Measurements from ENCODE around the gene IFI27L2. TPM values are rescaled to one million over a fixed set of nuclear protein-coding genes. Genes with fewer than 3 reads are reported as not detected.

IFI27L2 gene
- total and polyA plus RNA-seq, 8 donors, result 4.9 to 133 (median 43.3) TPM

GRCh38 chr14:94120667-94121340, 8.6 kb downstream of the IFI27L2 start:
- intact Hi-C loops (cut with DNase I; ENCODE audit: low total_unique reads), result no loop called here
- Histone ChIP-seq H3K27ac (no peak overlapping the region), H3K9me3 (peaks cover 0 to 20% (median 15%) of the 10 kb centered on the region in 4 donors), H3K4me1 (no peaks in the 10 kb centered on the region), H3K27me3 (no peaks in the 10 kb centered on the region), H3K4me3 (no peak overlapping the region), H3K36me3 (peaks cover 0 to 3% (median 0%) of the 10 kb centered on the region in 4 donors)
- TF ChIP-seq EP300 (IDR thresholded peaks at IDR 0.05) (no peak), CTCF (IDR thresholded peaks at IDR 0.05) (no peak), POLR2A (IDR thresholded peaks at IDR 0.05) (no peak), POLR2AphosphoS5 (IDR thresholded peaks at IDR 0.05) (no peak)
- peak in 1 of 2 donors; percentile 8 for DNase-seq
- 78 to 89% (median 84%) methylated on average over 5 of the region's 5 CpGs for WGBS, 5 donors

GRCh38 chr14:94119071-94119470, 10.3 kb downstream of the IFI27L2 start:
- no peaks in the 10 kb centered on the region for H3K27me3 ChIP-seq
- no peak for TF ChIP-seq EP300 (IDR thresholded peaks at IDR 0.05)
- no peak for TF ChIP-seq POLR2A (IDR thresholded peaks at IDR 0.05)
- no peak for TF ChIP-seq CTCF (IDR thresholded peaks at IDR 0.05)
- TF ChIP-seq POLR2AphosphoS5 (IDR thresholded peaks at IDR 0.05), result no peak
- DNase-seq, result peak in 1 of 2 donors; percentile 1
- no peak overlapping the region for H3K27ac ChIP-seq
- H3K36me3 ChIP-seq, result no peaks in the 10 kb centered on the region
- H3K4me1 ChIP-seq, result peaks cover 9 to 16% (median 14%) of the 10 kb centered on the region in 4 donors
- H3K4me3 ChIP-seq, result no peak overlapping the region
- intact Hi-C loops (cut with DNase I; ENCODE audit: low total_unique reads), result no loop called here
- H3K9me3 ChIP-seq, result peaks cover 0 to 20% (median 15%) of the 10 kb centered on the region in 4 donors

- Histone ChIP-seq H3K36me3 (no peaks in the 10 kb centered on the region), H3K4me3 (no peak overlapping the region), H3K27ac (no peak overlapping the region), H3K27me3 (no peaks in the 10 kb centered on the region), H3K4me1 (peaks cover 12 to 28% (median 25%) of the 10 kb centered on the region in 4 donors), H3K9me3 (peaks cover 0 to 20% (median 15%) of the 10 kb centered on the region in 4 donors)
- TF ChIP-seq POLR2AphosphoS5 (IDR thresholded peaks at IDR 0.05), result no peak
- no peak for TF ChIP-seq EP300 (IDR thresholded peaks at IDR 0.05)
- TF ChIP-seq CTCF (IDR thresholded peaks at IDR 0.05), result no peak
- TF ChIP-seq POLR2A (IDR thresholded peaks at IDR 0.05), result no peak
- 61 to 75% (median 72%) methylated on average over 9 of the region's 9 CpGs for WGBS, 5 donors
- peak in 1 of 2 donors; percentile 14 for DNase-seq
- intact Hi-C loops (cut with DNase I; ENCODE audit: low total_unique reads), result no loop called here
Observed at GRCh38 chr14:94117856-94118255, 11.5 kb downstream of the IFI27L2 start.

- Histone ChIP-seq H3K4me1 (peaks cover 14 to 31% (median 28%) of the 10 kb centered on the region in 4 donors), H3K36me3 (no peaks in the 10 kb centered on the region), H3K4me3 (no peak overlapping the region), H3K27ac (no peak overlapping the region), H3K9me3 (peaks cover 0 to 20% (median 15%) of the 10 kb centered on the region in 4 donors), H3K27me3 (no peaks in the 10 kb centered on the region)
- intact Hi-C loops (cut with DNase I; ENCODE audit: low total_unique reads), result no loop called here
- 82 to 89% (median 84%) methylated on average over 6 to 10 of the region's 10 CpGs for WGBS, 5 donors
- TF ChIP-seq POLR2A (IDR thresholded peaks at IDR 0.05) (no peak), POLR2AphosphoS5 (IDR thresholded peaks at IDR 0.05) (no peak), EP300 (IDR thresholded peaks at IDR 0.05) (no peak), CTCF (IDR thresholded peaks at IDR 0.05) (no peak)
- peak in 1 of 2 donors; percentile 16 for DNase-seq
Observed at GRCh38 chr14:94116701-94117100, 12.7 kb downstream of the IFI27L2 start.

All from stomach (tissue), 9 donors.